ENCODE data around the gene EMSY.

DNA sequence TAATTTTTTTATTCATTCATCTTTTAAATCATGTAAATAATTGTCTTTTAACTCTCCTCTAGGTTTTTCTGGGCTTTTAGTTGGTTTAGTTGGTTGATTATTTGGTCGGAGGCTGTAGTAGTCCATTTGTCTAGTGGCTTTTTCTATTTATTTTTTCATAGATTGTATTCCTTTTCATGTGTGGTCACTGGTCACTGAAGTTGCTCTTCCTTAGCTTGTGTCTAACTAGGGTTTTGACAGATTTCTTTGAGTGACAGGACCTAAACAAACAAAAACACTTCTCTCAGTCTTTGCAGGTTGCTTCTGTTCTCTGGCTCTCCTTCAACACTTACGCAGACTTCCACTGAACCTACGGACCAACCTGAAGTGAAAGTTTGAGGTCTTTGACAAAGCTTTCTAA, 112.6 kb downstream of the EMSY start:
- no peak for TF ChIP-seq POLR2A (IDR thresholded peaks at IDR 0.05)
- no peak for TF ChIP-seq EP300 (IDR thresholded peaks at IDR 0.05)
- TF ChIP-seq, protein P1, sequence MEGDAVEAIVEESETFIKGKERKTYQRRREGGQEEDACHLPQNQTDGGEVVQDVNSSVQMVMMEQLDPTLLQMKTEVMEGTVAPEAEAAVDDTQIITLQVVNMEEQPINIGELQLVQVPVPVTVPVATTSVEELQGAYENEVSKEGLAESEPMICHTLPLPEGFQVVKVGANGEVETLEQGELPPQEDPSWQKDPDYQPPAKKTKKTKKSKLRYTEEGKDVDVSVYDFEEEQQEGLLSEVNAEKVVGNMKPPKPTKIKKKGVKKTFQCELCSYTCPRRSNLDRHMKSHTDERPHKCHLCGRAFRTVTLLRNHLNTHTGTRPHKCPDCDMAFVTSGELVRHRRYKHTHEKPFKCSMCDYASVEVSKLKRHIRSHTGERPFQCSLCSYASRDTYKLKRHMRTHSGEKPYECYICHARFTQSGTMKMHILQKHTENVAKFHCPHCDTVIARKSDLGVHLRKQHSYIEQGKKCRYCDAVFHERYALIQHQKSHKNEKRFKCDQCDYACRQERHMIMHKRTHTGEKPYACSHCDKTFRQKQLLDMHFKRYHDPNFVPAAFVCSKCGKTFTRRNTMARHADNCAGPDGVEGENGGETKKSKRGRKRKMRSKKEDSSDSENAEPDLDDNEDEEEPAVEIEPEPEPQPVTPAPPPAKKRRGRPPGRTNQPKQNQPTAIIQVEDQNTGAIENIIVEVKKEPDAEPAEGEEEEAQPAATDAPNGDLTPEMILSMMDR (IDR thresholded peaks at IDR 0.05), result no peak
